A375 (cell line): ENCODE data around the gene PRRG3. TPM values are rescaled to one million over a fixed set of nuclear protein-coding genes. Genes with fewer than 3 reads are reported as not detected.

Source experiments
- total RNA-seq: library from RNA; depleted of rRNA; stranded (reverse); fragments of >200 nt; shearing (Covaris generic); gene quantifications from 2 replicates; pipeline ENCODE4 v1.2.3, GENCODE V29; 2014; rRNA removed

PRRG3 gene
- not detected in 2 replicates for total RNA-seq

DNA sequence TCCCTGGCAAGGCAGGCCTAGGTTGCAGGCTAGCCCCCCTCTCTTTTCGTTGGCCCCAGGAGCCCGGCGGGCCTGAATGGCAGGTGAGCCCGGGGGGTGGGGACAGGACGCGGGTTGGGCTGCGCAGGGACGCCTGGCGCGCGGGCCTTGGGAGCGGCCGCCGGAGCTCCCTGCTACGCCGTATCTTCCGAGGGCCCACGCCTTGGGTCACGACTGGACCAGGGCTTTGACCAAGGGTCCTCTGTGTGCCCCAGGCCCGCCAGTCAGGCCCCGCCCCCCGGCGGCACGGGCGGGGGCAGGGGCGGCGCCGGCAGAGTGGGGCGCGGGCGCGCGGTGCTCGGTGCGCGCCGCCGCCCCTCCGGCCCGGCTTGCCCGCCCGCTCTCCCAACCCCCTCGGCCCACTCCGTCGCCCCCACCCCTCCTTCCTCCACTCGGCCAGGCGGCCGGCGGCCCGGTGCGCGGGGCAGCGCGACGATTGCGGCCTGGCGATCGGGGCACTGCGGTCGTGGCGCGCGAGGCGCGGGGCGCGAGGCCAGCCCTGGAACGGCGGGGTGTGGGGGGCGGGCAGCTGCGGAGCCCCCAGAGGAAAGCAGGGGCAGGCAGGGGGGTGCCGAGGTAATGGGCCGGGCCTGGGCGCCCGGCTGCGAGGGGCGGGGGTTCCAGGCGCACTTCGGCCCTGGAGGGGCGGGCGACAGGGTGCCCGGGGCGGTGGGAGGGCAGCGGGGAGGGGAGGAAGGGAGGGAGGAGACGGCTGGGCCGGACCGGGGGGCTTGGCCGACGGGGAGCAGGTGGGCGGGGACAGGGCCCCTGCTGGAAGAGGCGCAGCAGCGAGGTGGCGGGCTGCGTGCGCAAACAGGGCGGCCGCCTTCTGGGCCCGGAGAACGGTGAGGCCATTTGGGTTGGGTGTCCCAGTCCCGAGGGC lies at the start of gene PRRG3:
TSS of gene PRRG3 (plus strand) at position 798 of the 922 bp plus-strand sequence. CDS start 3,357 bp downstream, outside the sequence.

DNA sequence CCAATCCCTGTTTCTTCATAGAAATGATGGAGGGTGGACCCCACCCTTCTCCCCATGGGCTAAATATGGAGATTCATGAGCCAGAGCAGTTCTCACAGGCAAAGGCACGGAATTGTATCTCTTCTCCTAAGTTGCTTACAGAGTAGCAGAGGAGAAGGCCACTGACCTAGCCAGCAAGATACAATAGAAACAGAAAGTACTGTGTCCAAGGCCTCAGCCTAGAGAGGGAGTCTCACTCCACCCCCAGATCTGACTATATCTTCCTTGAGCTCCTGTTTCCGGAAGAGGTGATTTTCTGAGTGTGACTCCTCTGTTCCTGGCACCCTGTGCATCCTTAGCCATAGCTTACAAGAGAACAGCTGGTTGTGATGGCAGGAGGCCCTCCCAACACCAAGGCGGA lies 20.5 kb downstream of the PRRG3 start, which contains the start of gene FATE1:
TSS of gene FATE1 (plus strand) at position 284 of the 400 bp plus-strand sequence. CDS start at position 369, 85 bp downstream.

DNA sequence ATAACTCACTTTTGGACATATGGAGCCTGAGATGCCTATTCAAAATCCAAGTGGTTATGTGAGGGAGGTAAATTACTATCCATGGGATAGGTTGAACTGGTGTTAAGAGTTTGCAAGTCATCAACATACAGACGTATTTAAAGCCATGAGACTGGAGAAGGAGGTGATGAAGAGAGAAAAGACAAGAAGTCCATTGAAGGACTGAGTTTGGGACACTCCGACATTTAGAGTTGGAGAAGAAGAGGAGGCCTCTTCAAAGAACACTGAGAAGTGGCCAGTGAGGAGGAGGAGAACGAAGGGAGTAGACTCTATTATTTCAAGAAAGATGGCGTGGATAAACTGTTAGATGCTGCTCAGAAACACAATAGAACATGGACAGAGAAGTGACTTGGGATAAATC lies 39.2 kb downstream of the PRRG3 start, which contains the start of gene CNGA2:
TSS of gene CNGA2 (plus strand) at position 301 of the 400 bp plus-strand sequence. CDS start 3,738 bp downstream, outside the sequence.

Other genes starting within 250 kb of the PRRG3 start
- 0.05 TPM in 1 of 2 replicates, not detected in the other for gene PASD1, start 131.8 kb upstream of the PRRG3 start, total RNA-seq
- gene FATE1, start 20.6 kb downstream of the PRRG3 start, total RNA-seq, result not detected in 2 replicates
- not detected in 2 replicates for gene CNGA2, start 39.3 kb downstream of the PRRG3 start, total RNA-seq
- gene MAGEA4, start 217.4 kb downstream of the PRRG3 start, total RNA-seq, result 922 and 926 TPM in 2 replicates